PC-3 (cell line): ENCODE data around the gene KCNQ1OT1.

Experiments used
- EZH2 ChIP-seq: fragments of 300-600 bp; sonication (generic); IDR thresholded peaks from one replicate; pipeline ENCODE4 v1.6.1; 2017; ENCODE audit warnings: antibody characterized with exemption, mild to moderate bottlenecking, low read length; ENCODE audit not compliant: unreplicated experiment
- TF ChIP-seq, protein P1 (sequence below): fragments of 300-600 bp; sonication (generic); conservative IDR thresholded peaks from 2 replicates; pipeline ENCODE4 v1.5.1; 2017; ENCODE audit warnings: antibody characterized with exemption, low read depth, mild to moderate bottlenecking, low read length

DNA sequence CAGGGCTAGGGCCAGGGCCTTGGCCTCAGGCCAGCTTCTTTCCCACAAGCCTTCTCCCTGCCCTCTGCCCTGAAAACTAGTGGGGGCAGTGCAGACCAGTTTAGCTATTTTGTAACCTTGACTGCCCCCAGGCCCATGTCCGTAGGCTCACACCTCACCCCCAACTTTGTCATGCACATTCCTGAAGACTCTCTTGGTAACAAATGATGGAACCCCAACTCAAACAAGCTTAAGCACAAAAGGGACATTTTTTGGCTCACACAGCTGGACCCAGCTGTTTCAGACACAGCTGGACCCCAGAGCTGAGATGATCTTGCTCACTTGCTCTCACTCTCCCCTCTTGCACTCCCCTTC lies 46.6 kb downstream of the KCNQ1OT1 start:
- TF ChIP-seq, protein P1, sequence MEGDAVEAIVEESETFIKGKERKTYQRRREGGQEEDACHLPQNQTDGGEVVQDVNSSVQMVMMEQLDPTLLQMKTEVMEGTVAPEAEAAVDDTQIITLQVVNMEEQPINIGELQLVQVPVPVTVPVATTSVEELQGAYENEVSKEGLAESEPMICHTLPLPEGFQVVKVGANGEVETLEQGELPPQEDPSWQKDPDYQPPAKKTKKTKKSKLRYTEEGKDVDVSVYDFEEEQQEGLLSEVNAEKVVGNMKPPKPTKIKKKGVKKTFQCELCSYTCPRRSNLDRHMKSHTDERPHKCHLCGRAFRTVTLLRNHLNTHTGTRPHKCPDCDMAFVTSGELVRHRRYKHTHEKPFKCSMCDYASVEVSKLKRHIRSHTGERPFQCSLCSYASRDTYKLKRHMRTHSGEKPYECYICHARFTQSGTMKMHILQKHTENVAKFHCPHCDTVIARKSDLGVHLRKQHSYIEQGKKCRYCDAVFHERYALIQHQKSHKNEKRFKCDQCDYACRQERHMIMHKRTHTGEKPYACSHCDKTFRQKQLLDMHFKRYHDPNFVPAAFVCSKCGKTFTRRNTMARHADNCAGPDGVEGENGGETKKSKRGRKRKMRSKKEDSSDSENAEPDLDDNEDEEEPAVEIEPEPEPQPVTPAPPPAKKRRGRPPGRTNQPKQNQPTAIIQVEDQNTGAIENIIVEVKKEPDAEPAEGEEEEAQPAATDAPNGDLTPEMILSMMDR, result no peak
- no peak for TF ChIP-seq EZH2
